Upper lobe of left lung (tissue), 6 donors: ENCODE data around the gene NCS1. TPM values are rescaled to one million over a fixed set of nuclear protein-coding genes. Genes with fewer than 3 reads are reported as not detected.

ENCODE experiments used
- ATAC-seq, 2 donors: fragments of 200-7000 bp; cut with Tn5 transposase; one replicate each; pipeline ENCODE4 v1.9.1; 2022; ENCODE audit warnings: mild to moderate bottlenecking in 2 of 2, moderate library complexity in 2 of 2; ENCODE audit not compliant: low FRiP score in 2 of 2
- DNase-seq, 2 donors: peaks; one replicate each; pipeline ENCODE4 v3.0.0-alpha.2; 2019 to 2020
- H3K27ac ChIP-seq, 4 donors: fragments of 200-600 bp; sonication (generic); one replicate each; pipeline ENCODE4 v1.5.1; 2016 to 2019
- H3K27me3 ChIP-seq, 4 donors: fragments of 200-600 bp; sonication (generic); one replicate each; pipeline ENCODE4 v1.5.1; 2017 to 2019
- H3K36me3 ChIP-seq, 4 donors: fragments of 200-600 bp; sonication (generic); one replicate each; pipeline ENCODE4 v1.5.1; 2016 to 2019
- H3K4me1 ChIP-seq, 4 donors: fragments of 200-600 bp; sonication (generic); one replicate each; pipeline ENCODE4 v1.5.1; 2018 to 2019
- H3K4me3 ChIP-seq, 4 donors: fragments of 200-600 bp; sonication (generic); one replicate each; pipeline ENCODE4 v1.5.1; 2017 to 2019; ENCODE audit warnings: mild to moderate bottlenecking in 2 of 4, moderate library complexity in 1 of 4
- H3K9me3 ChIP-seq, 4 donors: fragments of 200-600 bp; sonication (generic); one replicate each; pipeline ENCODE4 v1.5.1; 2018 to 2019
- EP300 ChIP-seq, 4 donors: sonication (generic); formaldehyde crosslinking; IDR thresholded peaks; one replicate each; pipeline ENCODE4 v1.5.1; 2017; ENCODE audit warnings: antibody characterized with exemption in 4 of 4, control low read depth in 2 of 4
- POLR2A ChIP-seq, 4 donors: fragments of 450-650 bp; IDR thresholded peaks; one replicate each; pipeline ENCODE4 v1.5.1; 2016 to 2017; ENCODE audit warnings: antibody characterized with exemption in 4 of 4, mild to moderate bottlenecking in 2 of 4
- POLR2AphosphoS5 ChIP-seq, 2 donors: sonication (generic); formaldehyde crosslinking; IDR thresholded peaks; one replicate each; pipeline ENCODE4 v1.5.1; 2017; ENCODE audit warnings: antibody characterized with exemption in 2 of 2
- WGBS, 2 donors: methylation state at CpG; one replicate each; pipeline ENCODE4 v1.1.5; 2017 to 2018; 5-methylcytosine and 5-hydroxymethylcytosine counted together
- total RNA-seq, 6 donors: library from RNA; depleted of rRNA in 4 of 6; stranded (reverse); fragments of >200 nt in 4 of 6; gene quantifications; one replicate each; pipeline versions ENCODE4 v1.1.0 to v1.2.1, GENCODE V29; 2016 to 2021
- TF ChIP-seq, protein P1 (sequence below), 6 experiments: fragments of 450-650 bp in 4 of 6; fragments of 200-600 bp in 2 of 6; sonication (generic) in 2 of 6; IDR thresholded peaks; one replicate each; pipeline ENCODE4 v1.5.1; 2016 to 2019; ENCODE audit warnings: antibody characterized with exemption in 6 of 6
- donor health status: DM: no; HTN: no; CAD: no; lungs with moderate emphysema.
- donor health status: DM: no; HTN: yes; CAD: no; lungs with severe emphysema.

The NCS1 gene
- total RNA-seq, 6 donors from 2014 or later: 2.7 to 10.0 (median 3.9) TPM

GRCh38 chr9:130165579-130165978 lies 6.6 kb upstream of the NCS1 start:
- H3K27me3 ChIP-seq: no peaks in the 10 kb centered on the region
- no peak overlapping the region for H3K27ac ChIP-seq
- no peak overlapping the region for H3K4me3 ChIP-seq
- no peaks in the 10 kb centered on the region for H3K9me3 ChIP-seq
- 90% methylated on average over 1 of the region's 1 CpG for WGBS, 2 donors
- ATAC-seq (no peak), DNase-seq (no peak)
- TF ChIP-seq POLR2A (IDR thresholded peaks at IDR 0.05) (no peak), EP300 (IDR thresholded peaks at IDR 0.05) (no peak), POLR2AphosphoS5 (IDR thresholded peaks at IDR 0.05) (no peak)
- TF ChIP-seq, protein P1, sequence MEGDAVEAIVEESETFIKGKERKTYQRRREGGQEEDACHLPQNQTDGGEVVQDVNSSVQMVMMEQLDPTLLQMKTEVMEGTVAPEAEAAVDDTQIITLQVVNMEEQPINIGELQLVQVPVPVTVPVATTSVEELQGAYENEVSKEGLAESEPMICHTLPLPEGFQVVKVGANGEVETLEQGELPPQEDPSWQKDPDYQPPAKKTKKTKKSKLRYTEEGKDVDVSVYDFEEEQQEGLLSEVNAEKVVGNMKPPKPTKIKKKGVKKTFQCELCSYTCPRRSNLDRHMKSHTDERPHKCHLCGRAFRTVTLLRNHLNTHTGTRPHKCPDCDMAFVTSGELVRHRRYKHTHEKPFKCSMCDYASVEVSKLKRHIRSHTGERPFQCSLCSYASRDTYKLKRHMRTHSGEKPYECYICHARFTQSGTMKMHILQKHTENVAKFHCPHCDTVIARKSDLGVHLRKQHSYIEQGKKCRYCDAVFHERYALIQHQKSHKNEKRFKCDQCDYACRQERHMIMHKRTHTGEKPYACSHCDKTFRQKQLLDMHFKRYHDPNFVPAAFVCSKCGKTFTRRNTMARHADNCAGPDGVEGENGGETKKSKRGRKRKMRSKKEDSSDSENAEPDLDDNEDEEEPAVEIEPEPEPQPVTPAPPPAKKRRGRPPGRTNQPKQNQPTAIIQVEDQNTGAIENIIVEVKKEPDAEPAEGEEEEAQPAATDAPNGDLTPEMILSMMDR (IDR thresholded peaks at IDR 0.05): no peak
- no peaks in the 10 kb centered on the region for H3K4me1 ChIP-seq
- no peaks in the 10 kb centered on the region for H3K36me3 ChIP-seq

DNA sequence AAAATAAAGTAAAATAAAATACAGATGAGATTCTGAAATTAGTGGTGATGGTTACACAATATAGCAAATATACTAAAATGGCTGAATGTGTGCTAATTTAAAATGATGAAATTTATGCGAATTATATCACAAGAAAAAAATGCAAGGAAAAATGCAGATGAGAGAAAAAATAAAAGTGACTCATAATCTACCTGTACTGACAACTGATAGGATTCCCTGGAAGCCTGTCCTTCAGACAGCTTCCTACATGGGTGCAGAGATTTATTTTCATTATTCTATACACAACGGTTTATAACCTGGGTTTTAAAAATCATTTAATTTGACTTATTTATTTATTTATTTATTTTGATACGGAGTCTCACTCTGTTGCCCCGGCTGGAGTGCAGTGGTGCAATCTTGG lies 5.8 kb upstream of the NCS1 start:
- Histone ChIP-seq H3K4me1 (peaks cover 0 to under 1% (median 0%) of the 10 kb centered on the region in 4 donors), H3K27ac (no peak overlapping the region), H3K36me3 (no peaks in the 10 kb centered on the region), H3K27me3 (no peaks in the 10 kb centered on the region), H3K9me3 (no peaks in the 10 kb centered on the region), H3K4me3 (no peak overlapping the region)
- 87% methylated on average over 4 of the region's 4 CpGs for whole genome bisulfite sequencing, 2 donors
- no peak for DNase-seq
- TF ChIP-seq, protein P1 (IDR thresholded peaks at IDR 0.05): no peak
- TF ChIP-seq EP300 (IDR thresholded peaks at IDR 0.05) (no peak), POLR2AphosphoS5 (IDR thresholded peaks at IDR 0.05) (no peak)
- no peak for ATAC-seq

GRCh38 chr9:130167927-130168326 lies 4.3 kb upstream of the NCS1 start:
- H3K4me1 ChIP-seq: peaks cover 8 to 12% (median 10%) of the 10 kb centered on the region in 4 donors
- ATAC-seq (no peak), DNase-seq (no peak)
- peaks cover 0 to 3% (median 3%) of the 10 kb centered on the region in 4 donors for H3K27me3 ChIP-seq
- no peaks in the 10 kb centered on the region for H3K9me3 ChIP-seq
- no peak overlapping the region for H3K27ac ChIP-seq
- no peaks in the 10 kb centered on the region for H3K36me3 ChIP-seq
- TF ChIP-seq POLR2A (IDR thresholded peaks at IDR 0.05): no peak
- no peak for TF ChIP-seq POLR2AphosphoS5 (IDR thresholded peaks at IDR 0.05)
- TF ChIP-seq, protein P1 (IDR thresholded peaks at IDR 0.05): no peak
- TF ChIP-seq EP300 (IDR thresholded peaks at IDR 0.05): no peak
- H3K4me3 ChIP-seq: no peak overlapping the region
- 85 to 91% methylated on average over 6 of the region's 6 CpGs for WGBS, 2 donors

DNA sequence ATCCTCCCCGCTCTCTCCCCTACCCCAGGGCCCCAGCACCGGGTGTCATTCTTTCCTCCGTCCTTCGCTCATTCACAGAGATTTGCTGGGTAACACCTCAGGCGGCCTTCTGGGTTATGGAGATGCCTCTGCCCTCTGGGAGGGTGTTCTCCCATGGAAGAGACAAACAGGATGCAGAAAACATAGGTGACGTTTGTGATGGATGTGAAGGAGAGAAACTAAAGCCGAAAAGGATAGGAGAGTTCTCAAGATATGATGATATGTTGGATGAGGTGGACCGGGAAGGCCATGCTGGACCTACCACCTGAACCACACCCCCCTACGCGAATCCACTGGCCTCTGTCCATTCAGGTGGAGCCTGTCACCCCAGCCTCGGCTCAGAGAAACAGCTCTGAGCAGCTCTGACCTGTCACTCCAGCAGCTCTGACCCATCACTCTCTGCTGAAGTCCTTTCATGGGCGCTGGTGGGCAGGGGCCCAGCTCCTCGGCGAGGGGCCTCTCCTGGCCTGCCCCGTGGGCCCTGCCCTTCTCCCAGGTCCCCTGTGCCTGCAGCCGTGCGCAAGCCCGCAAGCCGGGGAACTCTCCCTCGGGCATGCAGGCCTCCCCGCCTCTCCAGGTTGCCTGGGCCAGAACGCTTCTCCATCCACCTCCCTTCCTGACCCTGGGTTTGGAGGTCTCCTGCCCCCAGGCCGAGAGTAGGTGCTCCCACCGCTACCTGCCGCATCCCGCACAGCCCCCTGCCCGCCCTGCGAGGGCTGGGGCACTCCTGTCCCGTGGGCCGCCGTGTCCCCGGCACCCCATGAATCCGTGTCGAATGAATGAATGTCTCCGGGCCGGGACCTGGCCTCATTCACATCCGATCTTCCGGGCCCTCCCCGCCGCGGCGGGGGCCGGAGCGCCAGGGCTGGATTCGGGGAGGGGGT lies 717 bp upstream of the NCS1 start:
- peak overlapping the region in 3 of 4 donors; percentile 48 to 58 (median 54) for H3K4me3 ChIP-seq
- H3K27ac ChIP-seq: peak overlapping the region in 1 of 4 donors; percentile 50
- no peaks in the 10 kb centered on the region for H3K36me3 ChIP-seq
- peaks cover 12 to 20% (median 15%) of the 10 kb centered on the region in 4 donors for H3K4me1 ChIP-seq
- DNase-seq: peak in 1 of 2 donors; percentile 78
- peaks cover 0 to 5% (median 4%) of the 10 kb centered on the region in 4 donors for H3K27me3 ChIP-seq
- H3K9me3 ChIP-seq: no peaks in the 10 kb centered on the region
- TF ChIP-seq, protein P1 (IDR thresholded peaks at IDR 0.05): no peak
- TF ChIP-seq POLR2AphosphoS5 (IDR thresholded peaks at IDR 0.05) (no peak), POLR2A (IDR thresholded peaks at IDR 0.05) (no peak), EP300 (IDR thresholded peaks at IDR 0.05) (no peak)
- peak in 1 of 2 donors; percentile 1 for ATAC-seq
- 49 to 80% methylated on average over 11 to 33 of the region's 45 CpGs for WGBS, 2 donors
